Suprapubic skin (tissue), 4 donors: ENCODE data around the gene DGLUCY.

Experiments
- CTCF ChIP-seq, 2 donors: fragments of 200-600 bp in 1 of 2; fragments of 450-650 bp in 1 of 2; sonication (generic) in 1 of 2; IDR thresholded peaks; one replicate each; pipeline ENCODE4 v1.5.1; 2016 to 2019; ENCODE audit warnings: antibody characterized with exemption in 2 of 2, mild to moderate bottlenecking in 1 of 2, moderate library complexity in 1 of 2
- POLR2A ChIP-seq, 2 donors: fragments of 450-650 bp; IDR thresholded peaks; one replicate each; pipeline ENCODE4 v1.6.1; 2017; ENCODE audit warnings: antibody characterized with exemption in 2 of 2, mild to moderate bottlenecking in 2 of 2, moderate library complexity in 2 of 2
- POLR2AphosphoS5 ChIP-seq, 3 donors: sonication (generic); formaldehyde crosslinking; IDR thresholded peaks; one replicate each; pipeline ENCODE4 v1.6.1; 2017; ENCODE audit warnings: antibody characterized with exemption in 3 of 3

- TF ChIP-seq POLR2AphosphoS5 (IDR thresholded peaks at IDR 0.05) (no peak), CTCF (IDR thresholded peaks at IDR 0.05) (no peak), POLR2A (IDR thresholded peaks at IDR 0.05) (no peak)
These were observed 53.5 kb downstream of the DGLUCY start for GRCh38 chr14:91167380-91167770.
